HepG2 (cell line): ENCODE results near the gene HIGD1A. TPM values are rescaled to one million over a fixed set of nuclear protein-coding genes. Genes with fewer than 3 reads are reported as not detected.

ENCODE experiments used
- AHR ChIP-seq: IDR thresholded peaks from 2 replicates; pipeline ENCODE4 v1.6.1; 2018; ENCODE audit warnings: missing genetic modification reagents, missing compliant biosample characterization
- BHLHE40 ChIP-seq: IDR thresholded peaks from 2 replicates; pipeline ENCODE4 v1.6.1; 2011; ENCODE audit warnings: low read length, improper control_type of control experiment
- FOXK1 ChIP-seq: sonication (generic); formaldehyde crosslinking; IDR thresholded peaks from 2 replicates; pipeline ENCODE4 v1.4.0; 2020; ENCODE audit warnings: low read depth, missing genetic modification reagents, borderline replicate concordance
- FOXK2 ChIP-seq: fragments of 450-650 bp; IDR thresholded peaks from 2 replicates; pipeline ENCODE4 v1.6.1; 2016
- GABPB1 ChIP-seq: IDR thresholded peaks from 2 replicates; pipeline ENCODE4 v1.6.1; 2016; ENCODE audit warnings: mild to moderate bottlenecking, missing genetic modification reagents, moderate library complexity, missing compliant biosample characterization
- GTF2F1 ChIP-seq: fragments of 150-350 bp; IDR thresholded peaks from 2 replicates; pipeline ENCODE4 v1.6.1; 2014; ENCODE audit warnings: low read length
- HHEX ChIP-seq: IDR thresholded peaks from 2 replicates; pipeline ENCODE4 v1.6.1; 2016; ENCODE audit warnings: control low read depth
- LCORL ChIP-seq, 2 experiments: fragments of 450-650 bp in 1 of 2; sonication (generic) in 1 of 2; formaldehyde crosslinking in 1 of 2; IDR thresholded peaks; 2 replicates each; pipeline versions ENCODE4 v1.5.0 to v1.6.1; 2017 to 2020; ENCODE audit warnings: antibody characterized with exemption in 1 of 2, missing genetic modification reagents in 1 of 2
- MAFK ChIP-seq, 2 experiments: IDR thresholded peaks in 1 of 2; conservative IDR thresholded peaks in 1 of 2; 2 replicates each; pipeline ENCODE4 v1.6.1; 2011; ENCODE audit warnings: improper control_type of control experiment in 2 of 2, low read length in 2 of 2
- MYPOP ChIP-seq: sonication (generic); formaldehyde crosslinking; IDR thresholded peaks from 2 replicates; pipeline ENCODE4 v1.8.1; 2023; ENCODE audit warnings: mild to moderate bottlenecking, moderate library complexity, missing genetic modification reagents
- NR3C1 ChIP-seq: sonication (generic); formaldehyde crosslinking; IDR thresholded peaks from 2 replicates; pipeline ENCODE4 v1.4.0; 2020; ENCODE audit warnings: missing genetic modification reagents
- RBM22 ChIP-seq: fragments of 200-400 bp; formaldehyde crosslinking; optimal IDR thresholded peaks from 2 replicates; pipeline ENCODE3; 2017; ENCODE audit warnings: mild to moderate bottlenecking, low read length, moderate library complexity
- SIN3B ChIP-seq: fragments of 150-350 bp; IDR thresholded peaks from 2 replicates; pipeline ENCODE4 v1.6.1; 2014; ENCODE audit warnings: low read length
- TCF7L2 ChIP-seq: IDR thresholded peaks from 2 replicates; pipeline ENCODE4 v1.6.1; 2011; ENCODE audit warnings: mild to moderate bottlenecking, low read depth, low read length, moderate library complexity
- ZFP1 ChIP-seq: IDR thresholded peaks from 2 replicates; pipeline ENCODE4 v1.6.1; 2016
- ZNF121 ChIP-seq: sonication (generic); formaldehyde crosslinking; IDR thresholded peaks from 2 replicates; pipeline ENCODE4 v1.5.0; 2020; ENCODE audit warnings: mild to moderate bottlenecking, missing genetic modification reagents
- ZNF275 ChIP-seq: sonication (generic); formaldehyde crosslinking; IDR thresholded peaks from 2 replicates; pipeline ENCODE4 v1.8.0; 2022; ENCODE audit warnings: missing genetic modification reagents, mild to moderate bottlenecking, inconsistent platforms, borderline replicate concordance
- ZNF451 ChIP-seq: sonication (generic); formaldehyde crosslinking; IDR thresholded peaks from 2 replicates; pipeline ENCODE4 v1.5.0; 2020; ENCODE audit warnings: mild to moderate bottlenecking, missing genetic modification reagents
- ZNF530 ChIP-seq: sonication (generic); formaldehyde crosslinking; IDR thresholded peaks from 2 replicates; pipeline ENCODE4 v1.5.0; 2020; ENCODE audit warnings: low read depth, mild to moderate bottlenecking, missing genetic modification reagents
- ZNF546 ChIP-seq: sonication (generic); formaldehyde crosslinking; conservative IDR thresholded peaks from 2 replicates; pipeline ENCODE4 v1.8.1; 2023; ENCODE audit warnings: mild to moderate bottlenecking, missing genetic modification reagents
- polyA plus RNA-seq, 8 experiments: library from polyadenylated mRNA; depleted of rRNA in 3 of 8; stranded (reverse) in 7 of 8; unstranded in 1 of 8; fragments of >200 nt; fragmentation: Illumina TruSeq in 4 of 8; extraction: Trizol in 4 of 8; gene quantifications; 2 replicates each; pipeline versions ENCODE4 v1.2.1 to v1.2.3, GENCODE V29; 2011 to 2016; ENCODE audit warnings: low read depth in 4 of 8, missing spikeins in 1 of 8, mixed read lengths in 1 of 8; ENCODE audit not compliant: insufficient read depth in 1 of 8
- total RNA-seq, 5 experiments: library from RNA; depleted of rRNA; stranded (reverse); fragments of >200 nt; fragmentation: Illumina TruSeq; extraction: Trizol; gene quantifications; 2 replicates each; pipeline ENCODE4 v1.2.3, GENCODE V29; 2016; ENCODE audit warnings: low read depth in 1 of 5
- TF ChIP-seq, protein P1 (sequence below): sonication (generic); formaldehyde crosslinking; IDR thresholded peaks from 2 replicates; pipeline ENCODE4 v1.5.0; 2020; ENCODE audit warnings: missing genetic modification reagents
- TF ChIP-seq, protein P2 (sequence below): sonication (generic); formaldehyde crosslinking; IDR thresholded peaks from 2 replicates; pipeline ENCODE4 v1.4.0; 2020; ENCODE audit warnings: missing genetic modification reagents
- TF ChIP-seq, protein P3 (sequence below): IDR thresholded peaks from 2 replicates; pipeline ENCODE4 v1.6.1; 2012; ENCODE audit warnings: low read length, improper control_type of control experiment

HIGD1A gene
- total and polyA plus RNA-seq, 2 of the 13 experiments (the other 11 are each of a cell fraction or from before 2014, with no cell fraction given), result 222 to 253 TPM

GRCh38 chr3:42804106-42804830, at the start of gene HIGD1A (continued):
- TF ChIP-seq MYPOP (CRISPR knock-in tag) (peak; percentile 55; the same call in 1 of the 2 replicates), GABPB1 (peak; percentile 75; the same call in 1 of the 2 replicates), FOXK2 (no peak), BHLHE40 (peak; percentile 64), HHEX (CRISPR knock-in tag) (no peak), ZNF530 (CRISPR knock-in tag) (no peak), SIN3B (no peak), ZNF546 (peak; percentile 80), ZNF121 (CRISPR knock-in tag) (0 out of 2 replicates have a peak, but pooled peaks have one; percentile 20), ZFP1 (CRISPR knock-in tag) (no peak), RBM22 (no peak), GTF2F1 (peak; percentile 76; the same call in 1 of the 2 replicates), TCF7L2 (no peak), ZNF275 (CRISPR knock-in tag) (peak; percentile 83; the same call in 1 of the 2 replicates), FOXK1 (CRISPR knock-in tag) (peak; percentile 80; the same call in 1 of the 2 replicates), ZNF451 (CRISPR knock-in tag) (no peak), MAFK (conservative IDR thresholded peaks at IDR 0.05 in 1 of 2, IDR thresholded peaks at IDR 0.05 in 1 of 2; ENCODE audit: low read length in 2 of 2) (no peak), AHR (CRISPR knock-in tag) (no peak; the same call in 1 of the 2 replicates), NR3C1 (CRISPR knock-in tag) (no peak), LCORL (IDR thresholded peaks at IDR 0.05) (no peak), LCORL (CRISPR knock-in tag; IDR thresholded peaks at IDR 0.05) (peak; percentile 52; the same call in 1 of the 2 replicates)
- TF ChIP-seq, protein P1, sequence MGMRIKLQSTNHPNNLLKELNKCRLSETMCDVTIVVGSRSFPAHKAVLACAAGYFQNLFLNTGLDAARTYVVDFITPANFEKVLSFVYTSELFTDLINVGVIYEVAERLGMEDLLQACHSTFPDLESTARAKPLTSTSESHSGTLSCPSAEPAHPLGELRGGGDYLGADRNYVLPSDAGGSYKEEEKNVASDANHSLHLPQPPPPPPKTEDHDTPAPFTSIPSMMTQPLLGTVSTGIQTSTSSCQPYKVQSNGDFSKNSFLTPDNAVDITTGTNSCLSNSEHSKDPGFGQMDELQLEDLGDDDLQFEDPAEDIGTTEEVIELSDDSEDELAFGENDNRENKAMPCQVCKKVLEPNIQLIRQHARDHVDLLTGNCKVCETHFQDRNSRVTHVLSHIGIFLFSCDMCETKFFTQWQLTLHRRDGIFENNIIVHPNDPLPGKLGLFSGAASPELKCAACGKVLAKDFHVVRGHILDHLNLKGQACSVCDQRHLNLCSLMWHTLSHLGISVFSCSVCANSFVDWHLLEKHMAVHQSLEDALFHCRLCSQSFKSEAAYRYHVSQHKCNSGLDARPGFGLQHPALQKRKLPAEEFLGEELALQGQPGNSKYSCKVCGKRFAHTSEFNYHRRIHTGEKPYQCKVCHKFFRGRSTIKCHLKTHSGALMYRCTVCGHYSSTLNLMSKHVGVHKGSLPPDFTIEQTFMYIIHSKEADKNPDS (CRISPR knock-in tag), result no peak
- TF ChIP-seq, protein P2, sequence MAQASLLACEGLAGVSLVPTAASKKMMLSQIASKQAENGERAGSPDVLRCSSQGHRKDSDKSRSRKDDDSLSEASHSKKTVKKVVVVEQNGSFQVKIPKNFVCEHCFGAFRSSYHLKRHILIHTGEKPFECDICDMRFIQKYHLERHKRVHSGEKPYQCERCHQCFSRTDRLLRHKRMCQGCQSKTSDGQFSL (CRISPR knock-in tag), result no peak
- TF ChIP-seq, protein P3, sequence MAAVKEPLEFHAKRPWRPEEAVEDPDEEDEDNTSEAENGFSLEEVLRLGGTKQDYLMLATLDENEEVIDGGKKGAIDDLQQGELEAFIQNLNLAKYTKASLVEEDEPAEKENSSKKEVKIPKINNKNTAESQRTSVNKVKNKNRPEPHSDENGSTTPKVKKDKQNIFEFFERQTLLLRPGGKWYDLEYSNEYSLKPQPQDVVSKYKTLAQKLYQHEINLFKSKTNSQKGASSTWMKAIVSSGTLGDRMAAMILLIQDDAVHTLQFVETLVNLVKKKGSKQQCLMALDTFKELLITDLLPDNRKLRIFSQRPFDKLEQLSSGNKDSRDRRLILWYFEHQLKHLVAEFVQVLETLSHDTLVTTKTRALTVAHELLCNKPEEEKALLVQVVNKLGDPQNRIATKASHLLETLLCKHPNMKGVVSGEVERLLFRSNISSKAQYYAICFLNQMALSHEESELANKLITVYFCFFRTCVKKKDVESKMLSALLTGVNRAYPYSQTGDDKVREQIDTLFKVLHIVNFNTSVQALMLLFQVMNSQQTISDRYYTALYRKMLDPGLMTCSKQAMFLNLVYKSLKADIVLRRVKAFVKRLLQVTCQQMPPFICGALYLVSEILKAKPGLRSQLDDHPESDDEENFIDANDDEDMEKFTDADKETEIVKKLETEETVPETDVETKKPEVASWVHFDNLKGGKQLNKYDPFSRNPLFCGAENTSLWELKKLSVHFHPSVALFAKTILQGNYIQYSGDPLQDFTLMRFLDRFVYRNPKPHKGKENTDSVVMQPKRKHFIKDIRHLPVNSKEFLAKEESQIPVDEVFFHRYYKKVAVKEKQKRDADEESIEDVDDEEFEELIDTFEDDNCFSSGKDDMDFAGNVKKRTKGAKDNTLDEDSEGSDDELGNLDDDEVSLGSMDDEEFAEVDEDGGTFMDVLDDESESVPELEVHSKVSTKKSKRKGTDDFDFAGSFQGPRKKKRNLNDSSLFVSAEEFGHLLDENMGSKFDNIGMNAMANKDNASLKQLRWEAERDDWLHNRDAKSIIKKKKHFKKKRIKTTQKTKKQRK, result no peak
